Kidney (tissue), 14 donors: ENCODE data around the gene RTL1. TPM values are rescaled to one million over a fixed set of nuclear protein-coding genes. Genes with fewer than 3 reads are reported as not detected.
A peak's percentile ranks its signal among the peaks of the same experiment; 100 is the strongest.

Source experiments
- DNase-seq, 5 donors: peaks; one replicate each; pipeline ENCODE4 v3.0.0-alpha.2; 2013 to 2020
- FAIRE-seq: peaks from 2 replicates; lab custom pipeline; 2012; peaks lifted over from hg19 to GRCh38; lab: Jason Lieb, UNC
- H3K27ac ChIP-seq, 2 donors: one replicate each; pipeline ENCODE4 v1.7.0; 2013; ENCODE audit warnings: low read depth in 2 of 2, low read length in 2 of 2, inconsistent platforms in 1 of 2
- H3K27me3 ChIP-seq: one replicate; pipeline ENCODE4 v1.7.1; 2013; ENCODE audit warnings: low read length, inconsistent platforms; ENCODE audit not compliant: control insufficient read depth, insufficient read depth
- H3K36me3 ChIP-seq, 3 donors: one replicate each; pipeline versions ENCODE4 v1.7.0 to v1.7.1; 2013; ENCODE audit warnings: low read length in 3 of 3, control low read depth in 1 of 3, inconsistent platforms in 1 of 3; ENCODE audit not compliant: insufficient read depth in 3 of 3, control insufficient read depth in 2 of 3
- H3K4me1 ChIP-seq, 3 donors: one replicate each; pipeline versions ENCODE4 v1.7.0 to v1.7.1; 2013; ENCODE audit warnings: low read length in 3 of 3, inconsistent platforms in 1 of 3, low read depth in 1 of 3; ENCODE audit not compliant: control insufficient read depth in 2 of 3, insufficient read depth in 2 of 3
- H3K4me3 ChIP-seq, 3 donors: one replicate each; pipeline versions ENCODE4 v1.7.0 to v1.8.1; 2013; ENCODE audit warnings: low read length in 3 of 3, control low read depth in 1 of 3, inconsistent platforms in 1 of 3
- H3K9ac ChIP-seq, 3 donors: one replicate each; pipeline versions ENCODE4 v1.7.0 to v1.7.1; 2013; ENCODE audit warnings: low read length in 3 of 3, control low read depth in 1 of 3, inconsistent platforms in 1 of 3
- H3K9me3 ChIP-seq, 3 donors: one replicate each; pipeline versions ENCODE4 v1.7.0 to v1.7.1; 2013; ENCODE audit warnings: low read length in 3 of 3, control low read depth in 1 of 3, inconsistent platforms in 1 of 3; ENCODE audit not compliant: control insufficient read depth in 2 of 3, insufficient read depth in 1 of 3
- CTCF ChIP-seq: IDR thresholded peaks from 3 replicates; pipeline ENCODE4 v1.5.1; 2012; ENCODE audit warnings: mild to moderate bottlenecking, moderate library complexity, borderline replicate concordance; ENCODE audit not compliant: insufficient read depth; ENCODE audit errors: extremely low read depth
- intact Hi-C: fragments of 100-400 bp; cut with DNase I; formaldehyde crosslinking; loops from one replicate; pipeline ENCODE4 v1.11.1; 2022
- polyA plus RNA-seq: library from polyadenylated mRNA; stranded (reverse); fragments of 350-450 nt; fragmentation: Illumina TruSeq; extraction: RNeasy Lipid Tissue Mini Kit (QIAGEN cat#74804); gene quantifications from one replicate; pipeline ENCODE4 v1.2.3, GENCODE V29; 2014; ENCODE audit warnings: low read depth, low replicate concordance; ENCODE audit not compliant: insufficient read depth
- total RNA-seq: library from RNA; stranded (reverse); fragmentation: NEBNext Ultra II Directional; extraction: Animal tissue kit (Norgen Biotek cat#: 25700); gene quantifications from one replicate; pipeline ENCODE4 v1.2.1, GENCODE V29; 2021
- donor health status: control.
- donor health status: control.
- donor health status: control.
- donor health status: control.
- donor health status: control.
- donor health status: DM: yes; HTN: yes; CAD: no.
- donor health status: Normal renal cell carcinoma (clear cell type).

The RTL1 gene
- total and polyA plus RNA-seq, 2 donors from 2014 or later = not detected

DNA sequence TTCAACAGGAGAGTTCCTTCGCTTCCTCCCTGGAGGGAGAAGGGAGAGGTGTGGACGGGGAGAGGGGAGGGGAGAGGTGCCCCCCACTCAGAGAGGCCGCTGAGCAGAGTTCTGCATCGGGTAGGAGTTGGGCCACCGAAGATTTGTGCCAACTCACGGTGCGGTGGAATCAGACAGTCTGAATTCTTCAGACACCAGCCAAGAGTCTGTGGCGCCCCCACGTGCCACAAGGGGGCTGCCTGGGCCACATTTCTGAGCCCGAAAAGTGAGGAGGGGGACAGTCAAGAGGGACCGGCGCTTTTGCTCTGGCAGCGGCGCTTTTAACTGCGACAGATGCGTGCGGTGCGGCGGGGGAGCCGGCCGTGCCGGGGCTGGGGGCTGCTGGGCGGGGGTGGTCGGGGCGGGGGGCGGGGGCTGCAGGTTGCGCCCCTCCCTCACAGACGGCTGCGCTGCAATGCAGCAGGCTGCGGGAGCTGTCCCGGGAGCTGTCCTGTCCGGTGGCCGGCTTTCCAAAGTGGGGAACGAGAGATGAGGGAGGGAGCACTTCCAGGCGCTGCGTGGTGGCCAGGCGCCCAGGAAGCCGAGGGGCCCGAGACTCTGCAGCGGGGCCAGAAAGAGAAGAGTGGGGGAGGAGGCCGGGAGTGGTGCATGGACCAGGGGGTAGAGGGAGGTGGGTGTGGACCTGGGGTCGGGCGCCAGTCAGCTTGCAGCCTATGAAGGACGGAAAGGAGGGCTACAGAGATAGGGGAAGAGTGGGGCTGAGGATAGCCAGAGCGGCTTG is 975 bp upstream of the RTL1 start:
- DNase-seq = peak in 4 of 5 donors; percentile 78 to 86 (median 82)
- Histone ChIP-seq H3K4me3 (no peak overlapping the region), H3K4me1 (peaks cover 0 to 3% (median 0%) of the 10 kb centered on the region in 3 donors), H3K9me3 (no peaks in the 10 kb centered on the region), H3K36me3 (no peaks in the 10 kb centered on the region), H3K27ac (no peak overlapping the region), H3K27me3 (peaks cover 5% of the 10 kb centered on the region), H3K9ac (no peak overlapping the region)
- no peak for TF ChIP-seq CTCF
- no peak for FAIRE-seq
- intact Hi-C loops = no loop called here

DNA sequence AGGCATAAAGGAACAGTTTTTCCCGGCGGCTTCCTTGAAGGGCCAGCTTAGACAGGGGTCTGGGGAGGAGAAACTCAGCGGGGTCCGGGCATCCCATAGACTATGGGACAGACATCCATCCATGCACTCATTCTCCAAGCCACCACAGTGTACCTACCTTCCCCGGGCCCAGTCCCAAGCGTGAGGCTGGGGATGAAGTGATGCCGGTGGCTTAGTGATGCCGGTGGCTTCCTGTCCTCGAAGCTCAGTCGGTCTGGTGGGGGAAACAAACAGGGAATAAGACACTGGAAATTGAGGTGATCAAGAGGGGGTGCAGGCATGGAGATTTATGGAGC is 421 bp downstream of the RTL1 start:
- intact Hi-C loops = no loop called here
- TF ChIP-seq CTCF = no peak
- FAIRE-seq (no peak), DNase-seq (no peak)
- no peak overlapping the region for H3K27ac ChIP-seq
- H3K9ac ChIP-seq = no peak overlapping the region
- H3K36me3 ChIP-seq = no peaks in the 10 kb centered on the region
- peaks cover 5% of the 10 kb centered on the region for H3K27me3 ChIP-seq
- no peak overlapping the region for H3K4me3 ChIP-seq
- peaks cover 0 to 7% (median 3%) of the 10 kb centered on the region in 3 donors for H3K4me1 ChIP-seq
- no peaks in the 10 kb centered on the region for H3K9me3 ChIP-seq

DNA sequence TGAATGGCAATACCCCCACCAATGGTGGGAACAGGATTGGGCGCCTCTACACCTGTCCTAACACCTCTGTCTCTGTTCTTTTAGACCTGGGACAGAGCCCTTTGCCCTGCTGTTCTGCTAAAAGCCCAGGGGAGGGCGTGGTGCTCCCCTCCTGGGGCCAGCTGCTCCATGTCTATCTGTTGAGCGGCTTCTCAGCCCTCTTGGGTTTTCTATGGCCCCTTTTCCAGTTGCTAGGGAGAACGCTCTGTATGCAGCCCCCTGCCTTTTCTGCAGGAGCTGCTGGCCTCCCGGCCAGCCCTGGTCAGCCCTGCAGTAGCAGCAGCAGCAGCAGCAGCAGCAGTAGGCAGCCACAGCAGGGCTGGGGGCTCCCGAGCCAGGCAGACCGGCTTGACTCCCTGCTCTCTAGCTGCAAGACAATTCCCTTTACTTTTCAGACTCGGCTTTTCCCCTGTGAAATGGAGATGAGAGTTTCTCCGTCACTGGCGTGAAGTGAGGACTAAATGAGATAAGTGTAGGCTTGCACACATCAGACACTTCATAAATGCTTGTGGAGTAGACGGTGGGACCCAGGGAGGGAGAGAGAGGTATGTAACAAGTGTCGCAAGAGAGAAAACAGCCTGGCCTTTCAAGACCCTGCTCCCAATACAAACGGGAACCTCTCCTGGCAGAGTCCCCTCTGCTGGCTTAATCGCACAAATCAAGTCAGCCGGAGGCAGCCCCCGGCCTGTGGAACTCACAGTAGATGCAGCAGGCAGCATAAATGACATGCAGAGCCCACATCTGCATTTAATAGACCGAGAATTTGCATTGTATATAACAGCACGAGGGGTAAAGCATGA is 1.0 kb downstream of the RTL1 start:
- no peak overlapping the region for H3K27ac ChIP-seq
- no peaks in the 10 kb centered on the region for H3K36me3 ChIP-seq
- DNase-seq (peak in 1 of 5 donors; percentile 39), FAIRE-seq (no peak)
- H3K4me1 ChIP-seq = peaks cover 0 to 7% (median 3%) of the 10 kb centered on the region in 3 donors
- H3K4me3 ChIP-seq = no peak overlapping the region
- H3K9ac ChIP-seq = no peak overlapping the region
- intact Hi-C loops = no loop called here
- H3K9me3 ChIP-seq = no peaks in the 10 kb centered on the region
- peaks cover 5% of the 10 kb centered on the region for H3K27me3 ChIP-seq
- TF ChIP-seq CTCF = no peak
